ENCODE data around the gene ARHGAP32. TPM values are rescaled to one million over a fixed set of nuclear protein-coding genes. Genes with fewer than 3 reads are reported as not detected.

Gene ARHGAP32
- polyA plus RNA-seq, 1 of the 3 experiments (the other 2 are of a cell fraction): 4.8 TPM

GRCh38 chr11:129075757-129076156 lies 116.4 kb downstream of the ARHGAP32 start (continued):
- TF ChIP-seq NFIC (IDR thresholded peaks at IDR 0.05; ENCODE audit: borderline replicate concordance) (no peak), FOXM1 (IDR thresholded peaks at IDR 0.05; ENCODE audit: low read depth) (no peak), JUND (IDR thresholded peaks at IDR 0.05) (no peak), GABPA (IDR thresholded peaks at IDR 0.05; ENCODE audit: low read depth) (no peak), CTCF (IDR thresholded peaks at IDR 0.05) (no peak)

- DNase-seq: no peak
- POLR2A ChIA-PET: no interaction called here
- WGBS (ENCODE audit: low lambda C conversion rate): 69% methylated on average over 2 of the region's 2 CpGs
Observed at GRCh38 chr11:129067454-129067853, 124.7 kb downstream of the ARHGAP32 start.

GRCh38 chr11:129066229-129066628 lies 125.9 kb downstream of the ARHGAP32 start:
- ChIA-PET POLR2A (no interaction called here), CTCF (interaction anchor here (0.9 kb wide), 1 partner anchor 110 kb away, joined by 3 read pairs; no protein-coding TSS in a partner anchor)
- TF ChIP-seq PBX3 (IDR thresholded peaks at IDR 0.05): no peak
- TF ChIP-seq EZH2phosphoT487 (IDR thresholded peaks at IDR 0.05; ENCODE audit: borderline replicate concordance, low read depth): no peak
- no peak for TF ChIP-seq ZBTB33 (IDR thresholded peaks at IDR 0.05; ENCODE audit: borderline replicate concordance, low read depth)
- TF ChIP-seq GABPA (IDR thresholded peaks at IDR 0.05; ENCODE audit: low read depth): no peak
- no peak for TF ChIP-seq SMC3 (IDR thresholded peaks at IDR 0.05; ENCODE audit: low read depth, low read length)
- TF ChIP-seq GATA2 (CRISPR knock-in tag; IDR thresholded peaks at IDR 0.05): no peak
- TF ChIP-seq TCF12 (IDR thresholded peaks at IDR 0.05): no peak
- no peak for TF ChIP-seq EP300 (IDR thresholded peaks at IDR 0.05; ENCODE audit: borderline replicate concordance in 1 of 2, low read depth in 1 of 2, low read length in 1 of 2)
- no peak for TF ChIP-seq POLR2AphosphoS5 (IDR thresholded peaks at IDR 0.05; ENCODE audit: low read depth, low read length)
- no peak for TF ChIP-seq RAD21 (IDR thresholded peaks at IDR 0.05; ENCODE audit: low read length)
- no peak for TF ChIP-seq MXI1 (IDR thresholded peaks at IDR 0.05; ENCODE audit: low read depth, low read length)
- peaks cover 5% of the 10 kb centered on the region for H3F3A ChIP-seq (replicated peaks; ENCODE audit: insufficient read depth)
- H2AFZ ChIP-seq (ENCODE audit: low read depth): no peak overlapping the region
- no peaks in the 10 kb centered on the region for H3K27me3 ChIP-seq (ENCODE audit: insufficient read depth)
- peaks cover 0 to 8% of the 10 kb centered on the region in 2 experiments; a peak in 2 of 4 replicates for H3K4me1 ChIP-seq (ENCODE audit: control insufficient read depth in 1 of 2, insufficient read depth in 2 of 2, low read depth in 1 of 2, low read length in 1 of 2)
- 88% methylated on average over 1 of the region's 1 CpG for WGBS (ENCODE audit: low lambda C conversion rate)
- no peak overlapping the region for H3K4me2 ChIP-seq
- H3K9ac ChIP-seq: no peak overlapping the region
- H3K9me3 ChIP-seq: no peaks in the 10 kb centered on the region
- no peak for DNase-seq
- H3K4me3 ChIP-seq (ENCODE audit: low read depth in 2 of 2, low read length in 1 of 2): no peak overlapping the region
- peaks cover 22 to 24% of the 10 kb centered on the region in 2 experiments for H3K36me3 ChIP-seq (replicated peaks in 1 of 2; ENCODE audit: control insufficient read depth in 1 of 2, insufficient read depth in 2 of 2, low read length in 1 of 2)
- no peak overlapping the region for H3K27ac ChIP-seq (ENCODE audit: low read depth in 2 of 2, low read length in 1 of 2)
- no peaks in the 10 kb centered on the region for H4K20me1 ChIP-seq (ENCODE audit: insufficient read depth)
- H3K79me2 ChIP-seq (ENCODE audit: insufficient read depth): no peaks in the 10 kb centered on the region
- H3K9me2 ChIP-seq: no peaks in the 10 kb centered on the region; the same call in 1 of the 2 replicates

More at GRCh38 chr11:129067454-129067853, 124.7 kb downstream of the ARHGAP32 start:
- CTCF ChIA-PET: interaction anchor here (0.9 to 1.1 kb wide), 3 partner anchors 9 to 111 kb away, joined by 3 read pairs; no protein-coding TSS in a partner anchor
- Histone ChIP-seq H3K27ac (ENCODE audit: low read depth in 2 of 2, low read length in 1 of 2) (no peak overlapping the region), H3K36me3 (replicated peaks in 1 of 2; ENCODE audit: control insufficient read depth in 1 of 2, insufficient read depth in 2 of 2, low read length in 1 of 2) (peaks cover 22 to 24% of the 10 kb centered on the region in 2 experiments), H3K9me2 (no peaks in the 10 kb centered on the region; the same call in 1 of the 2 replicates), H3K9me3 (no peaks in the 10 kb centered on the region), H3F3A (replicated peaks; ENCODE audit: insufficient read depth) (peaks cover 5% of the 10 kb centered on the region), H4K20me1 (ENCODE audit: insufficient read depth) (no peaks in the 10 kb centered on the region), H3K9ac (no peak overlapping the region), H3K4me2 (no peak overlapping the region), H2AFZ (ENCODE audit: low read depth) (no peak overlapping the region), H3K4me1 (ENCODE audit: control insufficient read depth in 1 of 2, insufficient read depth in 2 of 2, low read depth in 1 of 2, low read length in 1 of 2) (peaks cover 0 to under 1% of the 10 kb centered on the region in 2 experiments; a peak in 1 of 4 replicates), H3K27me3 (ENCODE audit: insufficient read depth) (no peaks in the 10 kb centered on the region), H3K4me3 (ENCODE audit: low read depth in 2 of 2, low read length in 1 of 2) (no peak overlapping the region), H3K79me2 (ENCODE audit: insufficient read depth) (no peaks in the 10 kb centered on the region)
- no peak for TF ChIP-seq PBX3 (IDR thresholded peaks at IDR 0.05)
- TF ChIP-seq RCOR1 (IDR thresholded peaks at IDR 0.05; ENCODE audit: low read length): no peak
- no peak for TF ChIP-seq USF1 (IDR thresholded peaks at IDR 0.05; ENCODE audit: borderline replicate concordance, low read depth)
